NCI-H2171 (cell line): Measurements from ENCODE around the gene UROC1.

Experiments used
- DNase-seq: peaks from one replicate; lab custom pipeline; 2025; lab: John Stamatoyannopoulos, UW

The UROC1 gene

DNA sequence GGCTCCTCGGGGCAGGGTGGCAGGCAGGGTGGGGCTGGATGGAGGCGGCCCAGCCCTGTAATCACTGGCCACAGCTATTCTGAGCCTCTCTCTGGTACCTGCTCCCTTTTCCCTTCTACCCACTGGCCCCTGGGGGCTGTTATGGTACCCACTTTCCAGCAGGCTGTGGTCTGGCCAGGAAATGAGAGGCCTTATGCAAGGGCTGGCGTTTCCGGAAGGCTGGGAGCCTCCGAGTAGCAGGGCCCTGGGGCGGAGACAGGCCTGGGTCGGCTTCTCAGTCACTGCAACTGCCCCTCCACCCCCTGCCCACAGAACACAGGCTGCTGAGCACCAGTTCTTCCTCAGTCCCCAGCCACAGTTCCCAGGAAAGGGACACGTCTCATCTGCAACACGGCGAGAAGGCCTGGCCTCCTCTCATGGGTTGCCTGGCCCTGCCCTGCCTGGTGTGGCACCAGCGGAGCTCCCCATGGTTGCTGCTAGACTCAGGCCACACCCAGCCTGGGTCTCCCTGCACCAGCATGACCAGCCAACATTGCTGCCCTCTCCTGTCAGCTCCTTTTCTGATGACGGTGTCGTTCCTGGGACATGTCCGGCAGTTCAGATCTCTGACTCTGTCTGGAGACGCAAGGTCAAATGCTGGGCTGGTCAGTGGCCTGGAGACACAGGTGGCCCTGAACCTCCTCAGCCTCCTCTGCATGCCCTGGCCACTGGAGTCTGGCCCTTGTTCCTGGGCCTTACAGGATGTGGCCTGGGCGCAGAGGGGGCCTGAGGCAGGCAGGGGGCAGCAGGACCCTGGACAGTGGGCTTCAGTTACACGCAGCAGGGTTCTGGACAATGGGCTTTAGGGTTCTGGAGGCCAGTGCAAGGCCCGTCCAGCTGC lies 12.8 kb upstream of the UROC1 start:
- DNase-seq, result no peak

DNA sequence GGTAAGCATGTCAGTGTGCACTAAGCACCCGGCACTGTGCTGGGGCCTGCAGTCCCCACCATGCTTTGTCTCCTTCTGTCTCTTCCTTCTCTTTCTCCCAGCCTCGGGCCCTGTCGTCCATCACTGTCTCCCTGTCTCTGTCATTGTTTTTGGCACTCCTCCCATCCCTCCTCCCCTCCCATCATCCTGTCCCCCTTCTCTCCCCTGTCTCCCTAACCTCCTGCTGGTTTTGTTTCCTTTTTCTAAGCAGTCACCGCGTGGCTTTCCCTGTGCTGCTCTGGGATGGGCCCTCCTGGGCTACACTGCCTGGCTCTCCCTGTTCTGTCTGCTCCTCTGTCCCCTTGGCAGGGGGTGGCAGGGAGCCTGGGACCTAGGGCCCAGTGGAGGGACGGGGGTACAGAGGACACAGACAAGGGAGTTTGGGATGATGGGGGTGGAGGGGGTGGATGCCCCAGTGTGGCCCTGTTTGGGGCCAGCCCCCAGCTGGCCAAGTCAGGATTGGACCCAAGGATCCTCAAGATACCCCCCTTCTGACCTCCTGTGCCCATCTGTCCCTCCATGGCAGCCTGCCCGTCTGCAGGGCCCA lies 12.1 kb upstream of the UROC1 start:
- DNase-seq, result no peak

DNA sequence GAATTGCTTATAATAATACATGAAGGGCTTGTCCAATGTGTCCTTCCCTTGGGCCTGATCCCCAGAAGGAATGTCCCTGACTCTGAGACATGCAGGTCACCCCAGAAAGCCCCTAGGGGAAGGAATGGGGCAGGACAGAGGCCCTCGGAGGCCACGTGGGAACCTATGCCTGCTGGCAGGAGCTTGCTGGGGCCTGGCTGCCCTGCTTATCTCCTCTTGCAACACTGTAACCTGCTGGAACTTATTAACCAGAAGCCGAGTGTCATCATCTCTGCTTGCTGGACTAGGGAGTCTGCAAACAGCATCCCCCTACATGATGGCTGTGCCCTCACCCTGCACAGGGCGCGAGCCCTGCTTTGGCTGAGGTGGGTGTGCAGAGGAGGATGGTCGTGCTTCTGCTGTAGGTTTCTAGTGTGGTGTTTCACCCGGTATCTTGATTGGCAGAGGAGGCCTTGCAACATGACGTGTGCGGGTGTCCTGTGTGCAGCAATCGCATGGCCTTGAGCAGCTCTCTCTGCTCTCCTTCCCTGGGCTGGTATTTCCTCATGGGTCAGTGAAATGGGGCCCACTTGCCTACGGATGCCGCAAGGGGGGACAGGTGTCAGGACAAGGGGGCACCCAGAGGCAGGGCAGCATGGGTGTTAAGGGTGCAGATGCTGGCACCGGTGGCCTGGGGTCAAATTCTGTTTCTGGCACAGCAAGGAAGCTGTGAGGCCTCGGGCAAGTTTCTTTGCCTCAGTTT lies 11.4 kb upstream of the UROC1 start:
- no peak for DNase-seq

DNA sequence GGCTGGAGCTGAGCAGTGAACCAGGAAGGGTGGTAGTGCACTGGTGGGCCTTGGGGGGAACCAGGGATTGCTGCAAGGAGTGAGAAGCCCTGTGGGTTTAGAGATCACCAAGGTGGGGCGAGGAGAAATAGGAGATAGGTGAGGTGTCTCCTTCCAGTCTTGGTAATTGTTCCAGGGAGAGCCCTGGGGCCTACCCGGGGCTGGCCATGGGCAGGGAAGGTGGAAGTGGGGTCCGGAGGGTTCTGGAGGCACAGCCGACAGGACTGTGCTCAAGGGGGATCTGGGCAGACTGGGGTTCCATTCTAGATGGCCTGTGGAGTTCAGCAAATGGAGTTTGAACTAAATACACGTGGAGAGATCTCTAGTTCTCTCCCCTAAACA lies 10.8 kb upstream of the UROC1 start:
- DNase-seq, result no peak

DNA sequence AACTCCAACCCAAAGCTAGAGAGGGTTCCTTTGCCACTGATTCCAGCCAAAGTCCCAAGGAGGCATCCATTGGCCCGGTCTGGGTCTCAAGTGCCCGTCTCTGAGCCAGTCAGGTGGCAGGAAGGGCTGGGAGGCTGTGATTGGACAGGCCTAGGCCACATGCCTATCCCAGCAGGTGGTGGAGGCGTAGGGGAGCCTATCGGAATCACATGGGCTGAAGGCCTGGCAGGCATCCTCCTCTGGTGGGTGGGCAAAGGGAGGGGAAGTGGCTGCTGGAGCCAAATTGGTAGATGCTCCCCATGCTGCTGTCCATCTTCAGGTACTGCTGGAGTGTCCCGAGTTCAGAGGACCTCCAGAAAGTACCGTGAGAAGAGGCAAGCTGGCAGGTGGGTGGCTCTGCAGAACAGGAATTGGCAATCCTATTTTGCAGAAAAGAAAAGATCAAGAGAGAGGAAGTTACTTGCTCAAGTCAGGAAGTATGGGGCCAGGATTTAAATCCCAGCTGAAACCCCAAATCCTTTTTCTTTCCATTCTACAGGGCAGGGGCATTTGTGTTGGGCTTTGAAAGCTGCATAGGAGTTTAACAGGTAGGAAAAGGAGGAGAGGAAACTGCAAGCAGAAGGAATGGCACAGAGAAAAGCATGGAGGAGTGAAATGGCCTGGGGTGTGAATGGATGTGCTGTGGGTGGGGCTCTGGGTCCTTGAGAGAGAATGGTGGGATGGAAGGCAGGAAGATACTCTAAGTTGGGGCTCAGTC lies 10.1 kb upstream of the UROC1 start:
- no peak for DNase-seq

DNA sequence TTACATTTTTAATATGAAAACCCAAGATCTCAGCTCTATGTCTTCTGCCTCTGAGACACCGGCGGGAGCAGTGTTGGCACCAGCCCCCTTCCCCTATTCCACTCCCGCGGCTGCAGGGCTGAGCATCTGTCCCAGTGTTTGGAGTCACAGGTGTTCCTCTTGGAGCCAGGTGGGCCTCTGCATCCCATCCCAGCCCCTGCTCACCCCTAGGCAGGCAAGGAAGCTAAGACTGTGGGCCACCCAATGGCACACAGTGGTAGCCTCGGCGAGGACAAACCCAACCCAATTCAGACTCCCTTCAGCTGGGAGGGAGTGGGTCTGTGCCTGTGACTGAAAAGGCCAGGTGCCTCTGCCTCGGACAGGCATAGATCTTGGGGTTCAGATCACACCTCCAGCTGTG lies 9.4 kb upstream of the UROC1 start:
- DNase-seq, result no peak

DNA sequence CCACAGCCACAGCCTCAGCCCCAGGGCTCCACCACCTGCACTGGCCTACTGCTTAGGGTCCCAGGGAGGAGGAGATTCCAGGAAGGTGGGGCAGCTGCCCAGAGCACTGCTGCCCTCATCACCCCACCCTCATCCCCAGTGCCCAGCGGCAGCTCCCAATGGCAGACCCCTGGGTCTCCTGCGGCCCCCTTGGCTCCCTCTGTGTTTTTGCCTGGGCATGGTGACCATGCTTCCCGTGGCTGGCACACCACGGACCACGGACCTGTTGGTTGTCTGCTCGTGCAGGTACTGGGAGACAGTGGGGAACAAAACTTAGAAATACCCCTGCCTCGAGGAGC lies 9.1 kb upstream of the UROC1 start:
- DNase-seq, result no peak

DNA sequence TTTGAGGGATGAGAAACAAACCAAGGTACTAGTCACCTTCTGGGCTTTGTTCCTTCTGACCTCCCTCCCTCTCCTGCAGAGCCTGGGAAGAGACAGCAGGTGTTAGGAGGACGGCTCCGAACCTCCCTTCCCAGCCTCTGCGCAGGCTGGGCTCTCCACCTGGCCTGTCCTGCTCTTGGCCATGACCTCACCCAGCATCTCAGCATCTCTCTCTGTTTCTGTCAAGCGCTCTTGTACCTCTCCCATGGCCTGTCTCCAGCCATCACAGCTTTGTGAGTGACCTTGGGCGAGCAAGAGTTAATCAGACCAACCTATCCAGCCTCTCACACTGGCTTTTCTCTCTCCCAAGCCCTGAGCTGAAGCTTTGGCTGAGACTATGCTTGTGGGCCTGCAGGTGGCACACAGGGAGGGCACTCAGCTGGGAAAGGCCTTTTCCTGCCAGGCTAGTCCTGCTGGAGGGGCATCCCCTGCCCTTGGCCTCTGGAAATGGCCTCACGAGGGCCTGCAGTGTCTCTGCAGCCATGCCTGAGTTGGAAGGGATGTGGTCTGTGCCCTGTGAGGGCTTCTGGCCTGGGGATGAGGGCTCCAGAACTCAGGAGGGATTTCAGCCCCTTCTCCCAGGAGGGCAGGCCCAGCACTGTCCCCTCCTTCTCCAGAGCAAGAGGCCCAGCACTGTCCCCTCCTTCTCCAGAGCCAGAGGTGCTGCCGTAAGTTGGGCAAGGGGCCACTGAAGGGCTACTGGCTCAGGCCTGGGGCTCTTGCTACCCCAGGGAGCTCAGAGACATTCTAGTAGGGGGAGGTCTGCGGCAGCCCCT lies 8.5 kb upstream of the UROC1 start:
- no peak for DNase-seq

DNA sequence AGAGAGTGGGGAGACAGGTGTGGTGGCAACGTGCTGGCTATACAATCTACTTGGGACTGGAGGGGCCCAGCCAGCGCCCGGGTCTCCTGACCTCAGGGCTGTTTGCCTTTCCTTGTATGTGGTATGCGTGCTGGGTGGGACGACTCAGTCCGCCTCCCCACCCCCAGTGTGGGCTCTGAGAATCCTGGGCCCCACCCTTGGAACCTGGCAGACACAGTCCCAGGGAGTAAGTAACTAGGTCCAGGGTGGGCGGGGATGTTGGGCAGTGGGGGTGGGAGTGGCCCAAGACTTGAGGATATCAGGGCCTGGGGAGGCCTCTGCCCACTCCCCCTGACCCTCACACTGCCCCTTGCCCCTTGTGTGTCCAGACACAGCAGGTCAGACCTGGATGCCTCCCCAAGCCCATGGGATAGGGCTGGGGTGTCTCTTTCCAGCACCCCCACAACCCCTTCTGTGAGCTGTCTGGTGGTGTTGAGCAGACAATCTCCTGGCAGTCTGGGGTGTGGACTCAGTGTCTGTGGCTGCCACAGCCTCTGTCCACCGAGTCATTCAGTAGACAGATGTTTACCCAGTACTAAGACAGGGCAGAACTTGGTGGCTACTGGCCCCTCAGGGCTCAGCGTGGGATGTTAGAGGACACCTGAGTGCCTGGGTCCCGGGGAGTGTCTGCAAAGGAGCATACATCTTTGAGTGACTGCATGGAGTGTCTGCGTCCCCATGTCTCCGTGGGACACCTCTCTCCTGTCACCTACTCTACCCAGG lies 7.7 kb upstream of the UROC1 start:
- DNase-seq, result no peak

DNA sequence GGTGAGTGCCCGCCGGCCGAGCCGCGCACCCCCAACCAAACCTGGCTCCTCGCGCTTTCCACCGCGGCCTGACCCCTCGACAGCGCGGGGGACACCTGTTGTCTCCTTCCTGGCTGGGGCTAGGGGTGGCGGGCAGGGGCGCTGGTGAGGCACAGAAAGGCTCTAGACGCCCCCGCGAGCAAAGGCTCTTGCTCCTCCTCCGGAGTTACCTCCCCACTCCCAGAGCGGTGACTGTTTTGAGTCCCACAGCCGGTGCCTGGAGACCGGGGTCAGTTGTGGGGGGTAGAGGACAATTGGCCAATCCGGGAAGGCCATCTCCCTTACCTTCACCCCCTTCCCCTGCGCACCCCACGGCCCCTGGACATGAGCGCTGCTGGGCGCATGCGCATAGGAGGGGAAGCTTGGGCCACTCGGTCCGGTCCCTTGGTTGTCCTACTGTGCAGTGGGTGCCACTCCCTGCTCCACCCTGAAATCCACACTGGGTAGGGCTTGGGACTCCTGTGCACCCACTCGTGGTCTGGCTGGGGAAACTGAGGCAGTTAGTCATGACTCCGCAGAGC lies 6.9 kb upstream of the UROC1 start:
- no peak for DNase-seq

DNA sequence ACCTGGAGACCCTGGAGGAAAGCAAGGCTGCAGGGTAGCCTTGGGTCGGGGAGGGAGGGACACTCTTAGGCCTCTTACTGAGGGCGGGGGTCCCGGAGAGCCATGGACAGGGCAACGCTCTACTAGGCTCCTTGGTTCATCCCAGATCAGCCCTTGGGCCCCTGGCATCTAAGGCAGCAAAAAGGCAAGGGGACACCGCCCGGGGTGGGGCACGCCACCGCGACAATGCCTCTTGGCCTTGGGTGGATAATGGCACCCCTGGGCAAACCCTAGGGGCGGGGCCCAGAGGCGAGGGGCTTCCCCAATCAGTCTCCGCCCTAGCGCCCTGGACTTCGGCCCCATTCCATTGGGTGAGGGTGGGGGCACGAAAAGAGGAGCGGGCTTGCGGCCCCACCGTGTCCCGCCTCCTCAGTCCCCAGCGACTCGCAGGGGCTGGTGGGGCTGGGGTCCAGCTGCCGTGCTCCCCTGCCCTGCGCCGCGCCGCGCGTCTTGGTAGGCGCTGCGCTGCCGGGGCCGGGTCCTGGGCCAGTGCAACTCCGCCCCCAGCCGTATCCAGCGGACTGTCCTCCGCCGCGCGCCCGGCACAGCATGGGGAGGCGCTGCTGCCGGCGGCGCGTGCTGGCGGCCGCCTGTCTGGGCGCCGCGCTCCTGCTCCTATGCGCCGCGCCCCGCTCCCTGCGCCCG lies 6.3 kb upstream of the UROC1 start, which contains the start of gene CHST13:
CHST13 (plus strand) TSS at position 411 of the 684 bp plus-strand sequence; CDS start at position 589, 178 bp downstream.
- peak; percentile 47 for DNase-seq

DNA sequence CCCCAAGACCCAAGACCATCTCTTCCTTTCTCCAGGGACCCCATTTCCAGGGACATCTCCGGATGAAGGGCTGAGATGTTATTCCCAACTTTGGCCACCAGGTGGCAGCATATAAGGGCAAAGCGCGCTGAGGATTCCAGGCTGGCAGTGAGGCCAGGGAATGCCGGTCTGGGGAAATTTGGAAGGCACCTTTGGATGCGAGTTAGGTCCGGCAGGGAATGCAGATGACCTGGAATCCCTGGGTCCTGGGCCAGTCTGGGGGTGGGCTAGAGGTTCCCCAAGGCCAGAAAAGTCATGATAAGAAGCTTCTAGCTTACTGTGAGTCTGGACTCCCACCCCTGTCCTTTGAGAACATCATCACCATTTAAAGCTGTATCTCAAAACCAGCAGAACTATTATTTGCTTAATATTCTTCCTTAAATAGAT lies 4.8 kb upstream of the UROC1 start:
- peak; percentile 50 for DNase-seq

DNA sequence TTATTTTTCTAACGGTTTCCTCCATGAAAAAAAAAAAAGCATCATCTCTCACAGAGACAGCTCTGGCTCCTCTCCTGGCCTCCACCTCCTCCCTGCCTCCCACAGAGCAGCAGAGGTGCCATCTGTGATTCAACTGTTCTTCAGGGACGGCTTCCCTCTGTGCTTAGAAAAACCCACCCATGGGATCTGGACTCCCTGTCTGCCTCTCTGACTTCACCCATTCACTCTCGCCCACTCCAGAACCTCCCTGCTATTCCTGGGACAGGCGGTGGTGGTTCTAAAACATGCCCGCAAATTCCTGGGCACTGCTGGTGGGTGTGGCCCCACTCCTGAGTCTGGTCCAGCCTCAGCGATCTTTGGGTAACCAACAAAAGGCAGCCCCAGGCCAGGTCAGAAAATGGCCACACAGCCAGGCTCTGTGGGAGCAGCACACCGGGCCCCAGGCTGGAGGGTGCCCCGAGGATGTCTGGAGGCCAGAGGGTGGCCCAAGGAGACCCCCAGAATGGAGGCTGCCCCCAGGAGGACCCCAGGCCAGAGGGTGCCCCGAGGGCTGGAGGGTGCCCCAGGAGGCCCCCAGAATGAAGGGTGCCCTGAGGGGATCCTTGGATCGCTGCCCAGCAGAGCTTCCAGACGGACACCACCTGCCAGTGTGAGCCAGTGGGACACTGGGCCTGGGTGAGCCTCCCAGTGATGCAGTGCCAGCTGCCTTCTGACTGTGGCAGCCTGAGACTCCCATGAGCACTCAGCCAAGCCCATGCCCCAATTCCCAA lies 3.7 kb upstream of the UROC1 start:
- peak; percentile 30 for DNase-seq

DNA sequence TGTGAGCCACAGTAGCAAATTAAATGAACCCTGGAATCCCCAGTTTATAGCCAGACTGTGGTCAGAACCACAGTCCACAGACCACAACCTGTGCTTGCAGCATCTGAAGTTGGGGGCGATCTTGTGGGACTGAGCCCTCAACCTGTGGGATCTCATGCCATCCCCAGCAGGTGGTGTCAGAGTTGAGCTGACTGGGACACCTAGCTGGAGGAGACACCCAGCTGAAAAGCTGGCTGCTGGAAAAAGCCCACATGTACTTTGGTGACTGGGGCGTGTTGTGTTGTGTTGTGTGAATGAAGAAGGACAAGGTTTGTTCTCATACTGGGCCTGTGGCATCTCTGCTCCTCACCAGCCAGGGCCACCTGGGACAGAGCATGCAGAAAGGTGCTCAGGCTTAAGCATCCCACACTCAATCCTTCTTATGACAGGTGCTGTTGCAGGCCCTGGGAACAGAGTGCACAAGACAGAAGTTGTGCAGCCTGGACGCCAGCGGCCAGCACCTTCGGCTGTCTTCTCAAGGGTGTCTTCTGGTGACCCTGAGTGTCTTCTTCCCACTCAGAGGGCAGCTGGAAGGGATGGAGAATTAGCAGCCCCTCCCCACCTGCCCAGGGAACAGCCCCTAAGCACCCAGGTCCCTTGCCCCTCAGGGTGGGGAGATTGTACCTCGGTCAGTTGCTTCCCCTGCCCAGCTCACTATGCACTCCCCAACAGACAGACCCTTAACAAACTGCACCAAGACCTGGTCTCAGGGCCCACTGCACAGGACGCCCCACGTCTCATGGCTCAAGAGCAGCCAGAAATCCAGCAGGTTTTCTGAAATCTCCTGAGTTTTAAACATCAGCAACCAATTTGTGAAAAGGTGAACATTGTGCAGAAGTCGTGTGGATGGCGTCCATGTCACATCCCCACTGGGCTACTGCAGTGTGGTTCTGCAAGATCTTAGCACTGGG lies 2.2 kb upstream of the UROC1 start:
- DNase-seq, result no peak

DNA sequence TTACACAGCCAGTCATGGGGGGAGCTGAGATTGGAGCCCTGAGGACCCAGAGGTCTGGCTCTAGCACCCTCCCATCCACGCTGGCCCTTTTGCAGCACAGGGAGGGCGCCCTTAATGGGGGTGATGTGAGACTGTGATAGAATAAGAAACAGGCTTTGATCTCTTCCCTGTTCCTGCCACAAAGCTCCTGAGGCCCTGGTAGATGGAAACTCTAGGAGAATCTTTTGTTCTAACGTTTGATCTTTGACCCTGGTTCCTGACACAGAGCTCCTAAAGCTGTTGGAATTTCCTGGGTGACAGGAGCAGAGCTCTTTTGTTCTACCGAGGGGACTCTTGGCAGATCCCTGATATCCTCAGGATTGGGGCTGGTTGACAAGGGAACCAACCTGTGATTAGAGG lies 1.2 kb upstream of the UROC1 start:
- DNase-seq, result no peak

DNA sequence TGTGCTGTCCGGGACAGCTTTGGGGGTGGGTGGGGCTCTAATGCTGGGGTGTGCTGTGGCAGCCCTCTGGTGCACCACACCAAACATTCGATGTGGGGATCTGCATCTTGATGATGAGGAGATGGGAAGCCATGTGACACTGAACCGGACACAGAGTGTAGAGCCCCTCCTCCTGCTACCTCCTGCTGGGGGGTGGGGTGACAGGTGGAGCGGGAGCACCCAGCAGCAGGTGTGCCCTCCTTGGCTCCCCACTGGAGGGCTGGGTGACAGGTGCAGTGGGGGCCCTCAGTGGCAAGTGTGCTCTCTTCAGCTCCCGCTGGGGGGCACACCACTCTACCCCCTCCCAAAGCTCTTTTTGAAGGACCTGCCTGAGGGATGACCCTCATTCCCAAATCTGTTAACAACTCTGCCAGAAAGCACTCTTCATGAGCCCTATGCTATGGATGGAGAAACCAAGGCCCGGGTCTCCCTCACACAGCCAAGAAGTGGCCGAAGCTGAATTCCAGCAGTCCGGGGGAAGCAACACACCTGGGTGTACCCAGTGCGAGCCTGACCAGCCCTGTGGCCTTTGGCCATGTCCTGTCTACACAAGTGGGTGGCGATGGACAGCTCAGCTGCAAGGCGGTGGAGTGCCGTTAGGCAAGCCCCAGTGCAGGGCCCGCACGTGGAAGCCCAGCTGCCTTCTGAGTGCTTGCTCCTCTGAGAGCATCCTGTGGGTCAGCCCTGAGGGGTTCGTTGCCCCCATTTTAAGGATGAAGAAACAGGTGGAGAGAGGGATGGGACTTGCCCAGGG lies 609 bp upstream of the UROC1 start:
- no peak for DNase-seq

DNA sequence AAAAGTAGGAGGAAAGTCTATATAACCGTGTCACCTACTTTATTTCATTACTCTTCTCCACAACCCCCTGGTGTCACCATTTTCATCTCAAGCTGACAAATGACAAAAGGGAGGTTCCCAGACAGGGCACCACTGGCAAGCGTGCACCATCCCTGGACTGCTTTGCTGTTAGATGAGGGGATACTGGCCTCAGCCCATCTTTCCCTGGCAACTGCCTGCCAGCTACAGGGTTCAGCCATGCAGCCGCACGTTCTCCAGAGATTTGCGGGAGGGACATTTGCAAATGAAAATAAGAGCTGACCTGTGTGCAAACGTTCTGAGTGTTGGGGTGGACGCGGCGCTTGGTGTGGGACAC lies 660 bp downstream of the UROC1 start:
- no peak for DNase-seq
